ENCODE data around the gene TPM2.

- no peak for TF ChIP-seq CTCF (IDR thresholded peaks at IDR 0.05)
- TF ChIP-seq POLR2AphosphoS5 (IDR thresholded peaks at IDR 0.05; ENCODE audit: insufficient read depth in 1 of 2, low read depth in 1 of 2) = no peak
- TF ChIP-seq POLR2A (IDR thresholded peaks at IDR 0.05) = no peak
Observed at GRCh38 chr9:35666549-35666948, 23.2 kb downstream of the TPM2 start.
